Right lung (tissue), 5 donors: ENCODE results near the gene RREB1. TPM values are rescaled to one million over a fixed set of nuclear protein-coding genes. Genes with fewer than 3 reads are reported as not detected.
A peak's percentile ranks its signal among the peaks of the same experiment; 100 is the strongest.
"Not testable (repeated sequence)": the region's sequence is repeated elsewhere in the genome, so short reads cannot be mapped to it uniquely, and the experiment has no call there.

Source experiments
- DNase-seq, 2 donors: peaks; one replicate each; pipeline ENCODE4 v3.0.0-alpha.2; 2013
- polyA plus RNA-seq, 5 donors: library from polyadenylated mRNA; unstranded; fragments of 120-200 nt; gene quantifications; one replicate each; pipeline versions ENCODE4 v1.2.1 to v1.2.3, GENCODE V29; 2013; ENCODE audit warnings: inconsistent platforms in 1 of 5, low replicate concordance in 1 of 5; ENCODE audit not compliant: insufficient read length in 5 of 5, insufficient read depth in 1 of 5

RREB1 gene
- polyA plus RNA-seq, 5 donors = 22.1 to 27.4 (median 24.3) TPM

GRCh38 chr6:7261032-7261841 lies 153.5 kb downstream of the RREB1 start:
- DNase-seq = peak; percentile 79 to 82

- no peak for DNase-seq
These were observed 154.2 kb downstream of the RREB1 start for GRCh38 chr6:7261852-7262461.

GRCh38 chr6:7262746-7263518 lies 155.2 kb downstream of the RREB1 start:
- DNase-seq = no peak

GRCh38 chr6:7263519-7263805 lies 155.7 kb downstream of the RREB1 start:
- DNase-seq = not testable (repeated sequence)

GRCh38 chr6:7264041-7264440 lies 156.3 kb downstream of the RREB1 start:
- DNase-seq = no peak

GRCh38 chr6:7264686-7265384 lies 157.1 kb downstream of the RREB1 start:
- DNase-seq = no peak

GRCh38 chr6:7265385-7265726 lies 157.6 kb downstream of the RREB1 start:
- not testable (repeated sequence) for DNase-seq

GRCh38 chr6:7267071-7267465 lies 159.3 kb downstream of the RREB1 start:
- DNase-seq = no peak

GRCh38 chr6:7267466-7268091 lies 159.8 kb downstream of the RREB1 start:
- no peak for DNase-seq

GRCh38 chr6:7268362-7268761 lies 160.6 kb downstream of the RREB1 start:
- DNase-seq = no peak

GRCh38 chr6:7268816-7269555 lies 161.2 kb downstream of the RREB1 start:
- no peak for DNase-seq

GRCh38 chr6:7269816-7270215 lies 162.1 kb downstream of the RREB1 start:
- DNase-seq = no peak

- no peak for DNase-seq
These were observed 162.8 kb downstream of the RREB1 start for GRCh38 chr6:7270320-7271204.

GRCh38 chr6:7271205-7271534 lies 163.4 kb downstream of the RREB1 start:
- no peak for DNase-seq

- DNase-seq = no peak
These were observed 165.9 kb downstream of the RREB1 start for GRCh38 chr6:7273709-7274108.

- not testable (repeated sequence) for DNase-seq
These were observed 166.8 kb downstream of the RREB1 start for GRCh38 chr6:7274525-7274924.

- no peak for DNase-seq
These were observed 168.4 kb downstream of the RREB1 start for GRCh38 chr6:7276199-7276524.

- DNase-seq = no peak
These were observed 174.5 kb downstream of the RREB1 start for GRCh38 chr6:7282097-7282906.

GRCh38 chr6:7283676-7284075 lies 175.9 kb downstream of the RREB1 start:
- no peak for DNase-seq

GRCh38 chr6:7285416-7285815 lies 177.7 kb downstream of the RREB1 start:
- DNase-seq = no peak
